Stimulated activated CD4-positive, alpha-beta T cell treated with anti-CD3 and anti-CD28 coated beads, TNF-alpha, amount 100 ng/mL, for 1 hour (primary cell): ENCODE measurements around the gene NHLRC4.
A peak's percentile ranks its signal among the peaks of the same experiment; 100 is the strongest.

ENCODE experiments used
- DNase-seq, 3 donors: peaks; one replicate each; pipeline ENCODE4 v3.0.0-alpha.2; 2020; ENCODE audit warnings: low read depth in 3 of 3, low spot score in 1 of 3

Gene NHLRC4

DNA sequence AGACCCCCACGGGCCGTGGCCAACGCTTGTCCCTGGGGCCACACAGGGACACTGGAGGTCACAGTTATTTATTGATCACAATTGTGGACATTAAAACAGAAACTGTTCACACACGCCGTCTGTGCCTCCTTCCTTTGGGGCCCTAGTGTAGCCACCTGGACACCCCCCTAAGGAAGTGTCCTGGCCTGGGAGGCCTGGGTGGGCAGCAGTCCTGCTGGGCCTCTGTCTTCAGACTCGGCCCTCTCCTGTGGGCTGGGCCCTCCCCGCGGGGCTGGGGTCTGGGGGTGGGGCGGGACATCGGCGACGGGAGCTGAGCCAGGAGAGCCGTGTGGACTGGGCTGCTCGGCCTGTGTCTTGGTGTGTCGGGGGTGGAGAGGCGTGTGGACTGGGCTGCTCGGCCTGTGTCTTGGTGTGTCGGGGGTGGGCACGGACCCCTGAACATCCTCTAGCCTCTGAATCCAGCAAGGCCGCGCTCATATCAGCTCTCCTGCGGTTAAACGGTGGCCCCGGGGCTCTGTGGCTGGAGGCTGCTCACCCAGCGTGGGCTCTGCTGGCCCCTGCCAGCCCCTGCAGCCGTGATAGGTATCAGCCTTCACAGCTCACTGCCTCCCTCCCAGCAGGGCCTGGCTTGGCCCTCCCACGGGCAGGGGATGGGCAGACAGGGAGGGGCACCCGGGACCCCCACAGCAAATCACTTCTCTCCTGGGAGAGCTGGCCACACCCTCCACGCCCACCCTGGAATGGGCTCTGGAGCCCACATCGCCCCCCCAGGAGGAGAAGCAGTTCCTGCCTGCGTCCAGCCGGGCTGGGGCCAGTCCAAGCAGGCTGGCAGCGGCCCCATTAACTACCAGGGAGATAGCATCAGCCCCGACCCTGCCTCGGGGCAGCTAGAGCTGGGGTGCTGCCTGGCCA is 1.1 kb upstream of the NHLRC4 start:
- DNase-seq, result no peak

DNA sequence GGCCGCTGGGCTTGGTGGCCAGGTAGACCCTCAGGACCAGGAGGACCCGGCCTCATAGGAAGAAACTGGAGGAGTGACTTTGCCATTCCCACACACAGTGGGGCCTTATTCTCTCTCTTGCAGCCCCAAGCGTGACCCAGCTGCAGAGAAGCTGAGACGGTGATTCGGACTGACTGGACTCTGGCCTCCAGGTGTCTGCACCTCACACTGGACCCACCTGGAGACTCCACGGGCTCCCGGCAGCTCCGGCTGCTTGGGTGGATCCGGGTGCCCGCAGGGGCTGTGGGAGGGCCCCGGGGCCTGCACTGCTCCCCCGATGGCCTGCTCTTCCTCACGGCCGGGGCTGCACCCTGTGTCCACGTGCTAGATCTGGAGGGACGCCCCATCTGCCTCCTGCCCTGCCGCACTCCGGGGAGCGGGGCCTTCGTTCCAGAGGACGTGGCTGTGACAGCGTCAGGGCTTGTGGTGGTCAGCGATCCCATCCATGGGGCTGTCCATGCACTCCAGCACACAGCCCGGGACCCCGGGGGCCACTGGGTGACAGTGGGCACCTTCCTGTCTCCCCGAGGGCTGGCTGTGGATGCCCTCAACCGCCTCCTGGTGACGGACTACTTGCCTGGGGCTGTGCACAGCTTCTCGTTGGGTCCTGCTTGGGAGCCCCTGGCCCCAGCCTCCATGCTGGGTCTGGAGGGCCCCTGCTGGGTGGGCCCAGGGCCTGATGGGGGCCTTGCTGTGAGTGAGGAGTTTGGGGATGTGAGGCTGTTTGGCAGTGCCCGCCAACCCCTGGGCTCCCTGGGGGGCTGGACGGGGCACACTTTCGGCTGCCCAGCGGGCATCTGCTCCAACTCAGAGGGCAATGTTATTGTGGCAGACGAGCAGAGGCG is 810 bp downstream of the NHLRC4 start:
- no peak for DNase-seq

DNA sequence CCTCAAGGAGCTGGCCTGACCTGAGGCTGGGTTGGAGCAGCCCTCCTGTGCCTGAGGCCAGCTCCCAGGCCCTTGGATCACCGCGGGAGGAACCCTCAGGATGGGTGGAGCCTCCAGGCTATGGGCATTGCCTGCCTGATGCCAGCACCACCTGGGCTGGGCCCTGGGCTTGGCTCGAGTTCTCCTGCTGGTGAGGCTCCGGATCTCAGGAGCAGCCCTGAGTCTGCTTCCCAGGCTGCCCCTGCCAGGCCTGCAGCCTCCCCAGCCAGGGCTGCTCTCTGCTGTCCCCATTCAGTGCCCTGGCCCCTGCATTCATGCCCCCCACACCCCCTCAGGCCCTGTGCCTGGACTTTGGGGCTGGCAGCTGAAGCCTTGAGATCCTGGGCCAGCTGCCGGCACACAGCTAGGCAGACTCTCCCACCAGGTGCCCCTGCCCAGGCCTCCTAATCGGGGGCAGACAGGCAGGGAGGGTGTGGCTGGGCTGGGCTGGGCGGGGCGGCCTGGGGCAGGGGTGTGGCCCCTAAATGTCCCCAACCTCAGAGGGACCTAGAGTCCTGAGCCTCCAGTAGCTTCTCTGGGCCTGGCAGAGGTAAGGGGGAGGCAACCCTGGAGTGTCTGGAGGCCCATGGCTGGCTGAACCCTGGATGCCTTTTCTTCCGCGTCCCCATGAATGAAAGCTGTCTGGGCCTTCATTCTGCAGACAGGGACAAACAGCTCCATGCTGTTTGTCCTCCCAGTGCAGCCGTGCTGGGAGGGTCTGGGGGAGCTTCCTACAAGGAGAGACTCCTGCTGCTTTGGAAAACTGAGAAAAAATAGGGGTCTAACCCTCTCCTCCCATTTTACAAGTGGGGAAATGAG is 1.8 kb downstream of the NHLRC4 start:
- DNase-seq, result no peak

DNA sequence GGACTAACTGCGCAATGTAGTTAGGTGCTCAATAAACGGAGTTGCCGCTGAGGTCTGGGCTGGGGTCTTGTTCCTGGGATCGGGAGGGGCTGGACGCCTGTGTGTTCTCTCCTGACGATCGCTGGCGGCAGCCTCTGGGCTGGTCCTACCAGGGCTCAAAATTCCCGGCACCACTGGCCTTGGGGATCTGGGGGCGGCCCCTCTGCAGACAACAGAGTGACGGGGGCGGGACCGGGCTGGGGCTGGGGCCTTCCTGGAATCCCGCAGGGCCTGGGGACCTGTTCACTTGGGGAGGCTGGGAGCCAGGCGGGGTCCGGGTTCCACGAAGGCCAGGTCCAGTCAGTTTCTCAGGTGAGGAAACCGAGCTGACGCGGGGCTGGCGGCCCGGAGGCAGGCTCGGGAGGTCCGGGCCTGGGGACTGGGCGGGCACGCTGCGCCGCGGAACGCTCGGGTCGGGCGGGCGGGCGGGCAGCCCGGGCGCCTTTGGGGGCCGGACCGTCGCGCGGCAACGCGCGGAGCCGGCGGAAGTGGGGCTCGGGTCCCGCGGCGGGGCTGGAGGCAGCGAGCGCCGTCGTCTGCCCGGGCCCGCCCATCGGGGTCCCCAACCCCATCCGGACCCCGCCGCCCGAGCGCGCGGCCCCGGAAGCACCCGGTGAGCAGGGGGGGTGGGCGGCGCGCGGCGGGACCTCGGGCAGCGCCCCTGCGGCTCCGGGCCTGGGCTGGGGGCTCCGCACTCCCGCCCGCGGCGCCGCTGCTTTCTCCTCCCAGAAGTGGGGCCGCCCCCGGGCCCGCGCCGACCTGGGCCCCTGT is 2.8 kb downstream of the NHLRC4 start, which contains the start of gene PIGQ:
PIGQ (plus strand) TSS at position 524 of the 810 bp plus-strand sequence. CDS start 4,107 bp downstream, outside the sequence.
- peak in 2 of 3 donors; percentile 43 to 62 for DNase-seq

DNA sequence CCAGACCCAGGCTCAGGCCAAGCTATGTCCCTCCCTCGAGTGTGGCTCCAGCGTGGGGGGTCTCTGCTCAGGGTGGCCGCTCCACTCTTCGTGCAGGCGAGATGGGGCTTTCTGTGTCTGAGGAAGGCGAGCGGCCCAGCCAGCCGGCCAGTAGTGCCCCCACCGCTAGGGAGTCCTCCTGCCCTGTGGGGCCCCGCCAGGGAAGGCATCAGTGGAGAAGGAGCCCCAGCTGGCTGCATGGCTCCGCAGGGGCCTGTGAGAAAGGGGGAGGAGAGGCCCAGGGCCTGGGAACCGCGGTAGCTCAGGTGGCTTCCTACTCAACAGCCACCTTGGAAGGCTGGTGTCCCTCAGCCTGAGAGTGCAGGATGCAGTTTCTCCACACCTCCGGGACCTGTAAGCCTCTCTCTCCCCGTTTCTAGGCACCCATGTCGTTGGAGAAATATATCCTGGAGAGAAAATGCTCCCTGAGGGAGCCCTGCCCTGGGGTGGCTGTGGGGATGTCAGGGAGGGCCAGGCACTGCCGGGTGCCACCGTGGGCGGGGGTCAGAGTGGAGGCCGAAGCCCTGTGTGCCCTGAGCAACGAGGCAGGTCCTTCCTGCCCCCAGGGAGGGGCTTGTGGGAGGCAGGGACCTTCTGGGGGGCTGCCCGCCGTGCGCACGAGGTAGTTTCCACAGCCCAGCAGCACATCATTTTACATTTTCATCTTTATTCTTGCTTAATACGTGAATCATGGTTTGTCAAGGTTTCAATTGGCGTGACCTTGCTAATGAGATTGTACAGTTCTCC is 6.3 kb downstream of the NHLRC4 start:
- no peak for DNase-seq

DNA sequence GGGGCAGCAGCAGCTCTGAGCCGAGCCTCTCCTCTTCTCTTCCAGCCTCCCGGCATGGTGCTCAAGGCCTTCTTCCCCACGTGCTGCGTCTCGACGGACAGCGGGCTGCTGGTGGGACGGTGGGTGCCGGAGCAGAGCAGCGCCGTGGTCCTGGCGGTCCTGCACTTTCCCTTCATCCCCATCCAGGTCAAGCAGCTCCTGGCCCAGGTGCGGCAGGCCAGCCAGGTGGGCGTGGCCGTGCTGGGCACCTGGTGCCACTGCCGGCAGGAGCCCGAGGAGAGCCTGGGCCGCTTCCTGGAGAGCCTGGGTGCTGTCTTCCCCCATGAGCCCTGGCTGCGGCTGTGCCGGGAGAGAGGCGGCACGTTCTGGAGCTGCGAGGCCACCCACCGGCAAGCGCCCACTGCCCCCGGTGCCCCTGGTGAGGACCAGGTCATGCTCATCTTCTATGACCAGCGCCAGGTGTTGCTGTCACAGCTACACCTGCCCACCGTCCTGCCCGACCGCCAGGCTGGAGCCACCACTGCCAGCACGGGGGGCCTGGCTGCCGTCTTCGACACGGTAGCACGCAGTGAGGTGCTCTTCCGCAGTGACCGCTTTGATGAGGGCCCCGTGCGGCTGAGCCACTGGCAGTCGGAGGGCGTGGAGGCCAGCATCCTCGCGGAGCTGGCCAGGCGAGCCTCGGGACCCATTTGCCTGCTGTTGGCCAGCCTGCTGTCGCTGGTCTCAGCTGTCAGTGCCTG is 7.4 kb downstream of the NHLRC4 start:
- DNase-seq, result no peak

DNA sequence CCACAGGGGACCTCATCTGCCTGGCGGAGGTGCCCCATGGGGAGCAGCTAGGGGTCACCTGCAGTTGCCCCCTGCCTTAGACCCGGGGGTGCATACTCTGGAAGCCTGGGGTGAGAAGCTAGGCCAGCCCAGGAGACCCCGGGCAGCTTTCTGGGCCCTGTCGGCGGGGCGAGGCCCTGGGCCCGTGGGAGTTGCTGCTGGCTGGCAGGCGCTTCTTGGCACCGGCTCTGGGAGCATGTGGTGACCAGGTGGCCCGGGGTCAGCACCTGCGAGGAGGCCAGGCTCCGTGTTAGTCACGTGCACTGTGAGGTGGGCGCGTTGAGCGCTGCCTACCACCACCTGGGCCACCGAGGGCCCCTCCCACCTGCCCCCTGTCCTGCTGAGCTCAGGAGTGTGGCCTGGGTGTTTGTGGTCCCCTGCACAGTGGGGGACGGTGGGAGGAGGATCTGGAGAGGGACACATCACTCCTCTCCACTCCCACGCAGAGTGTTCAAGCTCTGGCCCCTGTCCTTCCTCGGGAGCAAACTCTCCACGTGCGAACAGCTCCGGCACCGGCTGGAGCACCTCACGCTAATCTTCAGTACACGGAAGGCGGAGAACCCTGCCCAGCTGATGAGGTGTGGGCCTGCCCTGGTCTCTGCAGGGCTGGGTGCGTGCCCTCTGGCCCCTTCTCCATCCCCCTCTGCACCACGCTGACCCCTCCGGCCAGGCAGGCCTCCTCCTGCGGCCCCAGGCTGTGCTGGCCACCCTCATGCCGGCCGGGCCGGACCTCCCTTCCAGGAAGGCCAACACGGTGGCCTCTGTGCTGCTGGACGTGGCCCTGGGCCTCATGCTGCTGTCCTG is 8.8 kb downstream of the NHLRC4 start:
- no peak for DNase-seq

DNA sequence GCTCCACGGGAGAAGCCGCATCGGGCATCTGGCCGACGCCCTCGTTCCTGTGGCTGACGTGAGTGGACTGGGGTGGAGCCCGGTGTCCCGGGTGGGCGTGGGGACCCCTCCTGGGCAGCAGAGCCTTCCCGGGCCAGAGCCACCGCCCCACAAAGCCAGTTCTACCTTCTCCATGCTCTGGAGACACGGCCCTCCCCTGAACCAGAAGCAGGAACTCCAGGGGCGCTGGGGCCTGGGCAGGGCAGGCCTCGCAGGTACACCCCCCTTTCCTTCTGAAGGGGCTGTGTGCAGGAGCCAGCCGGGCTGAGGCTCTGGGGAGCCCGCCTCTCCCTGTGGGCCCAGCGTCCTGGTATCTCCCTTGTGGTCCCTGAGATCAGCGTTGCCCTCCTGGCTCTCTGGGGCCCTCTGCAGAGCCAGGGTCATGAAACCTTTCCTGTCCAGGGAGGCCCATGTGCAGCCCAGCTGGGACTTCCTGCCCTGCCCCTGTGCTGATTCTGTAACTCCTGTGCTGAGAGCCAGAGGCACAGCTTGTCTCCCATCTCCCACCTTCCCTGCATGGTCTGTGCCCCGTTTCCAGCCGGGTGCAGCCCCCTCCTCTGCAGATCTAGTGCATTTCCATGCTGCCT is 9.5 kb downstream of the NHLRC4 start:
- no peak for DNase-seq

DNA sequence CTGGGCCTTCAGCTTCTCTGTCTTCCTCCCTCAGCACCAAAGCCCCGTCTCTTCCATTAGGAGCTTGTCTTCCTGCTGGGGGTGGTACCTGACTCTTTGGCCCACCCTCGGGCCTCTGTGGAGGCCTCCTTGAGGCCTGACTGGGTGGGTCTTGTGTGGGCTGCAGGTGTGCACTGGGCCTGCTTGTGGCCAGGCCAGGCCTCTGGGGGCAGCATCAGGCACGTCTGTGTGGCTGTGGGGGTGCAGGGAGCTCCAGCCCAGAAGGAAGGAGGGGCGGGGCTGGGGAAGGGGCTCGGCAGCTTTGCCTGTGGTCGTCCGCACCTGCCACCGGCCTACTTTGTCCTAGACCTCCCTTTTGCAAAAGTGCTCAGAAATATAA is 10.0 kb downstream of the NHLRC4 start:
- DNase-seq, result no peak

DNA sequence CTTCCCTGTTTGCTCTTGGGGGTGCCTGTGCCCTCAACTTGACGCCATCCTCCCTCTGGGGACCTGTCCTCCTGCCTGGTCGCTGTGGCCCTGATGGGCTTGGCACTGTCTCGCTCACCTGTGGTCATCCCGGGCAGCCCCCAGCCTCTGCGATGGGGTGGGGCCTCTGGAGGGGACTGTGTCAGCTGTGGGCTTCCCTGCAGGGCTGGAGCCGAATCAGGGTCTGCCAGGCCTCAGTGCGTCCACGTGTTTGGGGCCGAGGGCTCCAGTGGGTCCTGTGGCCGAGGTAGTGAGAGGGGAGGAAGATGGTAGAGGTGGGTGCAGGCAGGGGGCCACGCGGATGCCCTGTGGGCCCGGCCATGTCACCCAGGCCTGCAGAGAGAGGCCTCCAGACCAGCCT is 11.0 kb downstream of the NHLRC4 start:
- no peak for DNase-seq

DNA sequence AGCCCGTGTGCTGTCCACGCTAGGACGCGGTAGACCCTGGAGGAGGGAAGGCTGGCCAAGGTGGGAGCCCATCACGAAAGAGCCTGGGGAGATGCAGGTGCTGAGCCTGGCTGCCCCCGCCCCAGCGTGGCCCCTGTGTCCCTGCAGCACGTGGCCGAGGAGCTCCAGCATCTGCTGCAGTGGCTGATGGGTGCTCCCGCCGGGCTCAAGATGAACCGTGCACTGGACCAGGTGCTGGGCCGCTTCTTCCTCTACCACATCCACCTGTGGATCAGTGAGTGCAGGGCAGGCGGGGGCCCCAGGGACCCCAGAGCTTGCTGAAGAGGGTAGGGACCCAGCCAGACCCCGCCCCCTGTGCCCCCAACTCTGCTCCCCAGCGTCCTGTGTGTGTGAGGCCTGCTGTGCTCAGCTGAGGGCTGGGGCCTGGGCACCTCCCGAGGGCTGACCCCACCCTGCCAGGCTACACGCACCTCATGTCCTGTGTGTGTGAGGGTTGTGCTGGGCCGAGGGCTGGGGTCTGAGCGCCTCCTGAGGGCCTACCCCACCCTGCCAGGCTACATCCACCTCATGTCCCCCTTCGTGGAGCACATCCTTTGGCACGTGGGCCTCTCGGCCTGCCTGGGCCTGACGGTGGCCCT is 11.5 kb downstream of the NHLRC4 start:
- DNase-seq, result no peak

DNA sequence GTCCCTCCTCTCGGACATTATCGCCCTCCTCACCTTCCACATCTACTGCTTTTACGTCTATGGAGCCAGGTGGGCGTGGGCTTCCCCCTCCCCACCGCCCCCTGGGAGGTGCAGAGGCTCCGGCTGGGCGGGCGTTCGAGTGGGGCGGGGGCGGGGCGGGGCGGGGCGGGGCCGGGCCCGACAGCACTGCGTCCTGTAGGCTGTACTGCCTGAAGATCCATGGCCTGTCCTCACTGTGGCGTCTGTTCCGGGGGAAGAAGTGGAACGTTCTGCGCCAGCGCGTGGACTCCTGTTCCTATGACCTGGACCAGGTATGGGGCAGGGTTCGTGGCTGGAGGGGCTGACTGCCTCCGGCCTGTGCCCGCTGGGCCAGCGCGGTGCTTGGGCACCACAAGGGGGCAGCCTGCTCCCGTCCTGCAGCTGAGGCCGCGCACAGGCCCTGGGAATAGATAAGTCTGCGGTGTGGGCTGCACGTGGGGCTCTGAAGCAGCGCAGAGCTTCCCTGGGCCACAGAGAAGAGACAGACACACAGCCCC is 12.1 kb downstream of the NHLRC4 start:
- DNase-seq, result peak in 1 of 3 donors; percentile 51

DNA sequence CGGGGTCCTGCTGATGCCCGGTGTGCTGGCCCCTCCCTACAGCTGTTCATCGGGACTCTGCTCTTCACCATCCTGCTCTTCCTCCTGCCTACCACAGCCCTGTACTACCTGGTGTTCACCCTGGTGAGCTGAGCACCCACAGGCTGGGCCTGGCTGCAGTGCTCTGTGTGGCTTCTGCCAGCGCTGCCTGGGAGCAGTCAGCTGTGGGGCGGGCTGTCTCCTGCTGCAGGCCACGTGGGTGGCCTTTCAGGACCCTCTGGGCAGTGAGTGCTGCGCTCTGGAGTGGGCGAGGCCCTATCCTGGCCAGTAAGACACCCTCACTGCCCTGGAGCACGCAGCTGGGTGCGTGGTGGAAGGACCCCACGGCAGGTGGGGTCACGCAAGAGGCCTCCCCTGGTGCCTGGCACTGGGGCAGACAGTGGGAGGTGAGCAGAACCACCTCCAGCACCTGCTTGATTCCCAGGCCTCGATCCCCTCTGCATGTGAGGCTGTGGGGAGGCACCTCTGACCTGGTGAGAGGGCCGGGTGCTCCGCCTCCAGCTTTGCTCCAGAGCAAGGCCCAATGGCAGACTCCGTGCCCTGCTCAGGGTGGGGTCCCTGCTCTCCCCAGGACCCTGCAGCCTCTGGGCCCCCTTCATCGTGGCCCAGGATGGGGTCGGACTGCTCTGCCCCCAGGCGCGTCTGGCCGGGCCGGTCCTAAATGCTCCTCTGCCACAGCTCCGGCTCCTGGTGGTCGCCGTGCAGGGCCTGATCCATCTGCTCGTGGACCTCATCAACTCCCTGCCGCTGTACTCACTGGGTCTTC is 13.5 kb downstream of the NHLRC4 start:
- DNase-seq, result no peak

DNA sequence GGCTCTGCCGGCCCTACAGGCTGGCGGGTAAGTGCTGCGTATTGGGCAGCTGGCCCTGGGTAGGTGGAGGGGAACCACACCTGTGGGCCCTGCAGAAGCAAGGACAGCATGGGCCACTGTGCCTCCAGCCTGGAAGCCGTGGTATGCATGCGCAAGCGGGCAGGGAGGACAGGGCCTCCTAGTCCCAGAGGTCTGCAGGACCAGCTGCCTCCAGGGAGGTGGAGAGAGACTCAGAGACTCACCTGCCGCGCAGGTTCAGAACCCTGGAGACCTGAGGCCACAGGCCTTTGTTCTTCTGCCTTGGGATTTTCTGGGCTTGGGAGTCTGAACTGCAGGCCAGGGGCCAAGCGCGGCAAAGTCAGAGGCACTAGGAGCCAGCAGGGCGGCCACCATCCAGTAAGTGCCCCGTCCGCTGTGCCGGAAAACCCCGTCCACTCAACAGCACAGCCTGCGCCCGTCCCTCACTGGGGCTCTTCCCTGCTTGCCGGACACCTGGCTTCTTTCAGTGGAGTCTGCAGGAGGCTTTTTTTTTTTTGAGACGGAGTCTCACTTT is 14.2 kb downstream of the NHLRC4 start:
- no peak for DNase-seq

DNA sequence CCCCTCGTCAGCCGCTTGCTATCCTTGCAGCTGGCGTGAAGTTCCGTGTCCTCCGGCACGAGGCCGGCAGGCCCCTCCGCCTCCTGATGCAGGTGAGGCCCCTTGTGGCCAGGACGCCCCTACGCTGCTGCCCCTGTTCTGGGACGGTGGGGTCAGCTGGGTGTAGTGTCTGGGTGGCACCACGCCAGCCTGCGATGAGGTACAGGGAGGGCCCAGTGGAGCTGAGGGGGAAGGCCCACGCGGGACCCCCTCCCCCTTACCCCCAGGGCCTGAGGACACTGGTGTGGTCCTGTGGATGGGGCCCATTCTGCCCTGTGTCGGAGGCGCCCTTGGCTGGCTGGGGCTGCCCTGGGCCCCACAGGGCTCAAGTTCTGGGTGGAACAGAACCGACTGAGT is 15.4 kb downstream of the NHLRC4 start:
- no peak for DNase-seq
